ENCODE measurements around the gene SLC2A13. TPM values are rescaled to one million over a fixed set of nuclear protein-coding genes. Genes with fewer than 3 reads are reported as not detected.
"Not testable (repeated sequence)": the region's sequence is repeated elsewhere in the genome, so short reads cannot be mapped to it uniquely, and the experiment has no call there.

Gene SLC2A13
- total RNA-seq, 1 donor from 2014 or later, result 7.4 TPM

DNA sequence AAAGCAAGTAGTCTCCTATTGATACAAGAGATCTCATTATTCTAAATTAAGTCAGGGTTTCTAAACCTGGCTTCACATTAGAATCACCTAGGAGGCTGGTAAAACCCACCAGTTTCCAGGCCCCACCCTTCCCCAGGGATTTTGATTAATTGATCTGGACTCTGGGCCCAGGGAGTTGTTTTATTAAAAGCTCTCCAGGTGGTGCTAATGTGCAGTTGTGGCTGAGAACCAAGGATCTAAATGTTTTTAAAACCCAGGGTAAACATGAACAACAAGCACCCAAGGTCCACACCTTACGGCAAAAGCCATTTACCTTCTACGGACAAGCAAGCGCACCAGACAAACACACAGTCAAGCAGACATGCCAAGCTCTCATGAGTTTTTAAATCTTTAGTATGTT, 73.9 kb downstream of the SLC2A13 start:
- Mint-ChIP-seq H3K4me1 (peaks cover 32% of the 10 kb centered on the region), H3K27ac (peak overlapping the region; percentile 53), H3K36me3 (no peaks in the 10 kb centered on the region), H3K9me3 (no peaks in the 10 kb centered on the region), H3K4me3 (no peak overlapping the region), H3K27me3 (ENCODE audit: low read depth) (no peaks in the 10 kb centered on the region)
- TF ChIP-seq, protein P1, sequence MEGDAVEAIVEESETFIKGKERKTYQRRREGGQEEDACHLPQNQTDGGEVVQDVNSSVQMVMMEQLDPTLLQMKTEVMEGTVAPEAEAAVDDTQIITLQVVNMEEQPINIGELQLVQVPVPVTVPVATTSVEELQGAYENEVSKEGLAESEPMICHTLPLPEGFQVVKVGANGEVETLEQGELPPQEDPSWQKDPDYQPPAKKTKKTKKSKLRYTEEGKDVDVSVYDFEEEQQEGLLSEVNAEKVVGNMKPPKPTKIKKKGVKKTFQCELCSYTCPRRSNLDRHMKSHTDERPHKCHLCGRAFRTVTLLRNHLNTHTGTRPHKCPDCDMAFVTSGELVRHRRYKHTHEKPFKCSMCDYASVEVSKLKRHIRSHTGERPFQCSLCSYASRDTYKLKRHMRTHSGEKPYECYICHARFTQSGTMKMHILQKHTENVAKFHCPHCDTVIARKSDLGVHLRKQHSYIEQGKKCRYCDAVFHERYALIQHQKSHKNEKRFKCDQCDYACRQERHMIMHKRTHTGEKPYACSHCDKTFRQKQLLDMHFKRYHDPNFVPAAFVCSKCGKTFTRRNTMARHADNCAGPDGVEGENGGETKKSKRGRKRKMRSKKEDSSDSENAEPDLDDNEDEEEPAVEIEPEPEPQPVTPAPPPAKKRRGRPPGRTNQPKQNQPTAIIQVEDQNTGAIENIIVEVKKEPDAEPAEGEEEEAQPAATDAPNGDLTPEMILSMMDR (IDR thresholded peaks at IDR 0.05; ENCODE audit: unreplicated experiment), result no peak
- no peak for DNase-seq (ENCODE audit: low spot score in 2 of 2, unreplicated experiment in 2 of 2)

DNA sequence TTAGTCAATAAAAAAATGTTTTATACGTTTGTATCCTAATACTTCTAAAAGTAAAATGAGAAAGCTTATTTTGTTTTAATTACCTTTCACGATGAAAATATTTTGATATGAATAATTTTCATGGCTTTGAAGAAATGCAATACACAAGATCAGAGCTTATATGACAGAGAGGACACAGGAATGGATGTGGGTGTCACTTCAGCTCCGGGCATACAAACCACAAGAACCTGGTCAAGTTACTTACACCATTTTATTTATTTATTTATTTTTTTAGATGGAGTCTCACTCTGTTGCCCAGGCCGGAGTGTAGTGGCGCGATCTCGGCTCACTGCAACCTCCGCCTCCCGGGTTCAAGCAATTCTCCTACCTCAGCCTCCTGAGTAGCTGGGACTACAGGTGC, 74.9 kb downstream of the SLC2A13 start:
- H3K9me3 Mint-ChIP-seq; H3K4me3 Mint-ChIP-seq; H3K27ac Mint-ChIP-seq; H3K27me3 Mint-ChIP-seq (ENCODE audit: low read depth); DNase-seq (ENCODE audit: low spot score in 2 of 2, unreplicated experiment in 2 of 2); H3K36me3 Mint-ChIP-seq: not testable (repeated sequence)
- H3K4me1 Mint-ChIP-seq, result peaks cover 32% of the 10 kb centered on the region

DNA sequence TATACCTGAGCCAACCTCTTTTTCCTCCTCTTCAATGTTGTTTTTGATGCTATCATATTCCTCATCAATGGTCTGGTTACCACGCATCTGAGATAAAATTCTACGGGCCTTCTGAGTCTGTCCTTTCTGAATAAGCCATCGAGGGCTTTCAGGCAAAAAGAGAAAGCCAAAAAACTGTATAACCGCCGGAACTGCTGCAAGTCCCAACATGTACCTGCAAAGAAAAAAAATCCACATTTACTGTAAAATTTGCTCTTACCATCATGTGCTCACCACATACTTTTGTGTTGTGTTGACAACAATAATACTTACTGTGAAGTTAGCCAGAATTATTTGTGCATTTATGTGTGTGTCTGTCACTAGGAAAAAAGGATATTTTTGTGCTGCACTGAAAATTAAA, 77.6 kb downstream of the SLC2A13 start:
- DNase-seq (ENCODE audit: low spot score in 2 of 2, unreplicated experiment in 2 of 2), result no peak

GRCh38 chr12:40022850-40023249, 83.0 kb downstream of the SLC2A13 start:
- Mint-ChIP-seq H3K9me3 (no peaks in the 10 kb centered on the region), H3K27me3 (ENCODE audit: low read depth) (no peaks in the 10 kb centered on the region), H3K4me1 (peaks cover 6% of the 10 kb centered on the region), H3K4me3 (no peak overlapping the region), H3K36me3 (no peaks in the 10 kb centered on the region), H3K27ac (no peak overlapping the region)
- no peak for DNase-seq (ENCODE audit: low spot score in 2 of 2, unreplicated experiment in 2 of 2)
- TF ChIP-seq, protein P1 (IDR thresholded peaks at IDR 0.05; ENCODE audit: unreplicated experiment), result no peak

More for the DNA sequence above, 77.6 kb downstream of the SLC2A13 start:
- no peaks in the 10 kb centered on the region for H3K36me3 Mint-ChIP-seq
- no peak overlapping the region for H3K27ac Mint-ChIP-seq
- no peak overlapping the region for H3K4me3 Mint-ChIP-seq
- H3K9me3 Mint-ChIP-seq, result no peaks in the 10 kb centered on the region
- peaks cover 23% of the 10 kb centered on the region for H3K4me1 Mint-ChIP-seq
- TF ChIP-seq, protein P1 (IDR thresholded peaks at IDR 0.05; ENCODE audit: unreplicated experiment), result no peak
- no peaks in the 10 kb centered on the region for H3K27me3 Mint-ChIP-seq (ENCODE audit: low read depth)

GRCh38 chr12:40020261-40020691, 85.6 kb downstream of the SLC2A13 start:
- Mint-ChIP-seq H3K9me3 (no peaks in the 10 kb centered on the region), H3K4me3 (no peak overlapping the region), H3K27ac (no peak overlapping the region), H3K36me3 (peaks cover 2% of the 10 kb centered on the region), H3K27me3 (ENCODE audit: low read depth) (no peaks in the 10 kb centered on the region), H3K4me1 (peaks cover 6% of the 10 kb centered on the region)
- TF ChIP-seq, protein P1 (IDR thresholded peaks at IDR 0.05; ENCODE audit: unreplicated experiment), result no peak
- DNase-seq (ENCODE audit: low spot score in 2 of 2, unreplicated experiment in 2 of 2), result no peak

- H3K4me3 Mint-ChIP-seq, result no peak overlapping the region
- no peaks in the 10 kb centered on the region for H3K9me3 Mint-ChIP-seq
- no peak for DNase-seq (ENCODE audit: low spot score in 2 of 2, unreplicated experiment in 2 of 2)
- H3K4me1 Mint-ChIP-seq, result no peaks in the 10 kb centered on the region
- H3K27ac Mint-ChIP-seq, result no peak overlapping the region
- TF ChIP-seq, protein P1 (IDR thresholded peaks at IDR 0.05; ENCODE audit: unreplicated experiment), result no peak
- no peaks in the 10 kb centered on the region for H3K27me3 Mint-ChIP-seq (ENCODE audit: low read depth)
- H3K36me3 Mint-ChIP-seq, result peaks cover 2% of the 10 kb centered on the region
These were observed 88.4 kb downstream of the SLC2A13 start for GRCh38 chr12:40017488-40017887.
